GM12873 (cell line): ENCODE data around the gene AGK.

ENCODE experiments used
- CTCF ChIP-seq: IDR thresholded peaks from 2 replicates; pipeline ENCODE4 v1.5.1; 2012; ENCODE audit warnings: low read depth, mild to moderate bottlenecking, moderate library complexity, low read length, control low read depth; ENCODE audit not compliant: insufficient read depth; ENCODE audit errors: missing control alignments

AGK gene

GRCh38 chr7:141704112-141704511, 152.9 kb downstream of the AGK start:
- no peak for TF ChIP-seq CTCF

- no peak for TF ChIP-seq CTCF
Observed at GRCh38 chr7:141704741-141705140, 153.5 kb downstream of the AGK start.
